Kidney tubule cell (primary cell): ENCODE data around the gene TACR1.
A peak's percentile ranks its signal among the peaks of the same experiment; 100 is the strongest.

ENCODE experiments used
- DNase-seq: peaks from one replicate; pipeline ENCODE4 v3.0.0-alpha.2; 2018; ENCODE audit warnings: low spot score

TACR1 gene

GRCh38 chr2:75019790-75020189 lies 179.5 kb downstream of the TACR1 start:
- no peak for DNase-seq

- no peak for DNase-seq
Measured at GRCh38 chr2:75018162-75018561, 181.2 kb downstream of the TACR1 start.

GRCh38 chr2:75012080-75012479 lies 187.2 kb downstream of the TACR1 start:
- no peak for DNase-seq

- no peak for DNase-seq
Measured at GRCh38 chr2:75010571-75010970, 188.7 kb downstream of the TACR1 start.

- no peak for DNase-seq
Measured at GRCh38 chr2:75007819-75008218, 191.5 kb downstream of the TACR1 start.

DNA sequence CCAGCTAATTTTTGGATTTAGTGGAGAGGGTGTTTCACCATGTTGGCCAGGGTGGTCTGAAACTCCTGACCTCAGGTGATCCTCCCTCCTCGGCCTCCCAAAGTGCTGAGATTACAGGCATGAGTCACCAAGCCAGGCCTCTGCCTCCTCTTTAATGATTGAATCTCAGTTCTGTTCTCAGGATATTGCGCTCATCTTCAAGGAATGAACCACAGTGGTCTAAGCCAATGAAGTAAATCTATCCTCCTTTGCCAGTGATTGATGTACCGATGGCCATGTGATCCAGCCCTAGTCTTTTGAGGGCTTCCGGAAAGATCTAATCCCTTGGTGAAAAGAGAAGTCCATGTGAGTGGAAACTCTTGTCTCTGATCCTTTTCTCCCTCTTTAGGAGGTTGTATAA lies 192.3 kb downstream of the TACR1 start:
- DNase-seq, result peak; percentile 2

DNA sequence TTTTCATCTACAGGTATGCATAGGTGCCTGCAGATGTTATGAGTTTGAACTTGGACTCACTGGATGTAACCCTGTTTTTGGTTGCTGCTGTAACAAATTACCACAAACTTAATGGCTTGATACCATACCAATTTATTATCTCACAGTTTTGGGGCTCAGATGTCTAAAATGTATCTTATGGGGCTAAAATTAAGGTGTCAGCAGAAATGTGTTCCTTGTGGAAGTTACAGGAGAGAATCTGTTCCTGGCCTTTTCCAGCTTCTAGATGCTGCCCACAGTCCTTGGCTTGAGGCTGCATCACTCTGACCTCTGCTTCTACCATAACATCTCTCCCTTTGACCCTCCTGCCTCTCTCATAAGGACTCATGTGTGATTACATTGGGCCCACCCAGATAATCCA lies 193.3 kb downstream of the TACR1 start:
- DNase-seq, result no peak

GRCh38 chr2:75003773-75004172 lies 195.5 kb downstream of the TACR1 start:
- DNase-seq, result no peak

- no peak for DNase-seq
Measured at GRCh38 chr2:75003276-75003675, 196.0 kb downstream of the TACR1 start.

- no peak for DNase-seq
Measured at GRCh38 chr2:75002007-75002406, 197.3 kb downstream of the TACR1 start.

DNA sequence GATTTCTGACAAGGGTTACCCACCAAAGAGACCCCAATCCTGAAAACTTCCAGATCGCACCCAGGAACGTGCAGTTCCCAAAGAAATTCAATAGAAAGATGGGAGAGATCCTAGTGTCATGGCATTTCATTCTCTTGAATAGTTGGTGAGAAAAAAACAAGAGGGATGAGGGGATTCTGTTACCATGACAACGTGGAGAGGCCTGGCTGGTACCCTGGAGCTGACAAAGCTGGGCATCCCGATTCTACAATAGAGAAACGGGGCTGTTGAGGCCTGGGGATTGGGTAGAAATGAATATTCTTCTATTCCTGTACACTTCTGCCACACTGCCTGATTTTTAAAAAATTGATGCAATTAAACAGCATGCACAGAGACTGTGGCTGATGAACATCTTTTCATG lies 199.9 kb downstream of the TACR1 start:
- DNase-seq, result no peak
